Measurements from ENCODE around the gene C1orf21.

C1orf21 gene

DNA sequence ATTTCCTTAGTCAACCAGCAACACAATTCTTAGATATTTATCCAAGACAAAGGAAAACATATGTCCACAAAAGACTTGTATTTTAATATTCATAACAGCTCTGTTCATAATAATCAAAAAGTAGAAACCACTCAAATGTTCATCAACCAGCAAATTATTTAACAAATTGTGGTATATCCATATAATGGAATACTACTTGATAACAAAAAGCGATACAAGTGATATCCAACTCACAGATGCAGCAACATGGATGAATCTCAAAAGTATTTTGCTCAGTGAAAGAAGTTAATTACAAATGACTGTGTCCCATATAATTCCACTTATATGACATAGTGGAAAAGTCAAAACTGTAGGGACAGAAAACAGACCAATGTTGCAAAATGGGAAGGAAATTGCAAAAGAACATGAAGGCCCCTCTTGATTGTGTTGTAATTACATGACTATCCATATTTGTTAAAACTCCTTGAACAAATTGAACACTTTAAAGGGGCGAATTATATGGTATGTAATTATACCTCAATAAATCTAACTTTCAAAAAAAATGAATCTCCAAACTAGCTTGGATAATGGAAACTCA, 250.9 kb downstream of the C1orf21 start:
- DNase-seq, result no peak

- no peak for DNase-seq
Measured at GRCh38 chr1:184639205-184639604, 252.4 kb downstream of the C1orf21 start.

DNA sequence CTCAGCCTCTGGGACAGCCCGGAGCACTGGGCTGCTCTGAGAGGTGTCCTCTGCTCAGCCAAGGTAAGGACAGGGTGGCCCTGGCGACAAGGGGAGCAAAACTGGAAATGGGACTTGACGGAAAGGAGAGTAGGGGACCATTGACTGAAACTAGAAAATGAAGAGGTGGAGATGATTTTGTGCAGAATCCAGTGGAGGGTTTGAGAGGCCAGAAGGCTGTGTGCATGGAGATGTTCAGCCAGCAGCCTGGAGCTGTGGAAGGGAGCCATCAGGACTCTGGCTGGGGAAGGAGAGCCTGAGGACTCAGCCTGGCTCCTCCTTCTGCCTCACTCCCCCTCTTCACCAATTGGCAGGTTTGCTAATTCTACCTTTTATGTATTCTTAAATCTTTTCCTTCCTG, 253.7 kb downstream of the C1orf21 start:
- DNase-seq, result no peak

DNA sequence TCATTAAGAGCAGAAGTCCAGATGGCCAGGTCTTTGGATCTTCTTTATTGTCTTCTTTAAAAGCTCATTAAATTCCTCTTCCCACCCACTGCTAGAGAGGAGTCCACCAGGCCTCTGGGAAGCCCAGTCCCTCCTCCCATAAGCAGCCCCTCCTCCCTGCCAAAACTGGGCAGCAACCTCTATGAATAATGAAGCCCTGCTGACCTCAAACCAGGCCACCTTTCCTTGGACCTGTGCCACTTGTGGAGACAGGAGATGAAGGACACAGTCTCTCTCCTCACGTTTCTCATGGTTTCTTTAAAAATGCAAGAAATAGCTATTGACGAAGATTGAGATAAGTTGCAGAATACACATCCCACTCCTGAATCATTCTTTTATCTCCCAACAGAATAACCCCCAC, 255.1 kb downstream of the C1orf21 start:
- DNase-seq, result no peak

DNA sequence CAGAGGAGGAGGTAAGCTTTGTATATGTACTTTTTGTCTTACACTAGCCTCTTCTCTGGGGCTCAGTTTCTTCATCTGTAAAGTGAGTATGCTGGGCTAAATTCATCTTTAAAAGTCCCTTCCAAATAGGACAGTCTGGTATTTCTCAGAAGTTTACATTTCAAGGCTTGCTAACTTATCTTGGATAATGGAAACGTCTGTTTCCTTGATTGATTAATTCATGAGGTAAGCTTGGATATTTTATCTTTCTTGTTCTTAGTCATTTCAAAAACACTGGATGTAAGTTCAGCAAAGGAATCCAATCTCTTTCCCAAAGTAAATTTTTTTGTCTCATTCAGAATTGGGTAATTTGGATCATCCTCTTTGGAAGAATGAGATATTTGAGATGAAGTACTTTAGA, 256.8 kb downstream of the C1orf21 start:
- DNase-seq, result no peak

- DNase-seq, result no peak
Measured at GRCh38 chr1:184644771-184645170, 257.9 kb downstream of the C1orf21 start.

DNA sequence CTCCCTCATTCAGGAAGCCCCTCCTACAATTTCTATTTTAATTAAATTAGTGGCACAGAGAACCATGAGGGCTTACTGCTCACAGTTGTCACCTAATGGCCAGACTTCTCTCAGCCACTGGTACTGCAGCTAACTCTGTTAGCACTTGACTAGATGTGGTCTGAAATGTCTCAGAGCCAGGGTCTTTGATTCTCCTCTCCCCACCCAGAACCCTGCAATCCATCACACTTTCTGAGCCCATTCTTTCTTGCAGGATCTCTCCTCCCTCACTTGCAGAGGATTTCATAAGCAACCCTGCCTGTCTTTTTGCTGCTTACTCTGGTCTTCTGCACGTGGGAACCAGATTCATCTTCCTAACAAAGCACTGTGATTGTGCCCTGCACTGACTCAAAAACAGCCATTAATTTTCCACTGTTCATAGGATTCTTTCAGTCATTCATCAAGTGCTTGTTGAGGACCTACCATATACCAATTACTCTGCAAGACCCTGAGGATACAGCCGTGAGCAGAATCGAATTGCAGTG, 259.4 kb downstream of the C1orf21 start:
- no peak for DNase-seq

GRCh38 chr1:184646824-184647223, 260.0 kb downstream of the C1orf21 start:
- no peak for DNase-seq

DNA sequence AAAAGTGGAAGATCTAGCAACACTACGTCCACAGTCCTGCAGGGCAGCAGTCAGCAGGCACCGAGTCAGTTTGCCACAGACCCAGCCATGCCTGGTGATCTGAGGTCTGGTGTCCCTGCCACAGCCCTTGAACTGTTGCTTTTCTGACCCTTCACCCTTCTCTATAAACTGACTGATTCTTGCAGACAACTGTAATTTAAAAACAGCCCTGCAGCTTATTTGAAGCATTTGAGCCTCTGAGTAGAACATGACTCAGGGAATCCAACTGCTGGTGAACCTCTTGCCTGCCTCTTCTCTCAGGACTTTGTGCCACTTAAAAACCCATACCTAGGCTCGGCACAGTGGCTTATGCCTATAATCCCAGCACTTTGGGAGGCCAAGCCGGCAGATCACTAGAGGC, 260.6 kb downstream of the C1orf21 start:
- DNase-seq, result no peak

- no peak for DNase-seq
Measured at GRCh38 chr1:184648160-184648855, 261.5 kb downstream of the C1orf21 start.

- DNase-seq, result no peak
Measured at GRCh38 chr1:184648856-184649201, 262.0 kb downstream of the C1orf21 start.

GRCh38 chr1:184649451-184649888, 262.6 kb downstream of the C1orf21 start:
- DNase-seq, result no peak

DNA sequence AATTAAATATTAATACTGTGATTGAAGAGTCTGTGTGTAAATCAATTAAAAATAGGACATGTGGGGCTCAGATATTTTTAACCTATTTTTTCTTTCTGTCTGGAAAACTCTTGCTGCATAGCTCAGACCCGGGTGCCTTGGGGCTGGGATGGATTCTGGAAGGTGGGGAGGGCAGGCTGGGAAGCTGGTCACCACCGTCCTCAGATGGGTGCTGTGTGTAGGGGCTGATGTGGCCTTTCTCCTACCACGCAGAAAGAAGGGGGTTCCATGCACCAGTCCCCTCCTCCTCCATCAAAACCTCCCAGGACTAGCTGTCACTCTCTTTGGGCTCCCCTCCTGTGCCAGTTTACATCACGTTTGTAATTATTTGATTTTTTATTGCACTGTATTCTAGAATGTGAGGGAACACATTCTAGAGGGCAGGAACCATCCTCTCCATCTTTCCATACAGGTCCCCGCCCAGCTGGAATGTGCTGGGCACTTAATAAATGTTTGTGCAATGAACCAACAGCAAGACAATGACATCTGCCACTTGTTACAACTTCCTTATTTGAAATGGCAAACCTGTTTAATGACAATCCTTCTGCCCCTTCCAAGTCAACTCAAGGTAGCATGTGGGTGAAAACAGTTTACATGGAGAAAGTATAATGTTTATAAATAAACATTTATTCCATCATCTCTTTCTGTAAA, 263.5 kb downstream of the C1orf21 start:
- DNase-seq, result no peak

DNA sequence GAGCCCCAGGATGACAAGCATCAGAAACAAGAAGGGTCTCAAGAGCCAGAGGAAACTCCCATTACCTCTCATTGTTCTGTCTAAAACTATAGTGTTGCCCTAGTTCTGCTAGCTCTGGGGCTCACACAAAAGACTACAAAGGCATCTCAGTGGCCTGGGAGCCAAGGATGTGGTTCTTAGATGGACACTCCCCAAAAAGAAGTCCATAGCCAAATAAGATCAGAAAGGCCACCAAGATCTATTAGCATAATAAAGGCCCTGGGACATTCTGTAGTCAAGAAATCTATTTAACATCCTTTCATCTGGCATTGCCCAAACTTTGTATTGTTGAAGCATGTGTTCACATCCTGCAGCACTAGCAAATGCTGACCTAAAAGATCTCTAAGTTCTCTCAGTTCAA, 268.4 kb downstream of the C1orf21 start:
- DNase-seq, result no peak

GRCh38 chr1:184656221-184656620, 269.4 kb downstream of the C1orf21 start:
- DNase-seq, result no peak

GRCh38 chr1:184658055-184658454, 271.2 kb downstream of the C1orf21 start:
- no peak for DNase-seq

DNA sequence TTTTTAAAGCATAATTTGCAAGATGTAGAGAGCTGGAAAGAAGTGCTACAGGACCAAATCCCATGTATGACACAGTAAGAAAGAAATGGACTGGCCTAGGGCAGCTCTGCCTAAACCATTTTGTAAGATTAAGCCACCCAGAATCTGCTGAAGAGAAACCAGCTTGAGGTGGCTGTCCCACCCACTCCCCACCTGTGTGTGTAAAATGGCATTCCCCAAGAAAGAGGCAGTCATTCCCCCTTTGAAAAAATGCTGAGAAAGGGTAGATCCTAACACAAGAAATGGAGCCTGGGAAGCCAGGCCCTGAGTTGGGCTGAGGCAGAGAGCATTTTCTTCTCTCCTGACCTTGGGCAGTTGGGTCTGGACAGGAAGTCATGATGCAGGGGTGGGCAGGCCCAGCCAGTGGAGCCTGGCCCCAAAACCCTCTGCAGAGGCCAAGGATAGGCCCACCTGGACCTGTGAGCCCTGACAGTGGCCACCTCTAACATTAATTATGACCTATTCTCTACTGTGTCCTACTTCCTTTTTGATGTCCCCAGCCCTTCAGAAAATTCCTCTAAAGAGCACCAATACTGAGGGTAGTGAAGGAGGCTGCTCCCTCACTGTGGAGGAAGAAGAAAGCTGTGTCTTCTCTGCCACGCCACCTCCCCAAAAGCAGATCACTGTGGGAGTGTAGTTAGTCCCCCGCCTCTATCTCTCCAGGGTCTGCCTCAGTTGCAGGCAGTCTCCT, 273.8 kb downstream of the C1orf21 start:
- DNase-seq, result no peak

- no peak for DNase-seq
Measured at GRCh38 chr1:184661801-184662200, 275.0 kb downstream of the C1orf21 start.

DNA sequence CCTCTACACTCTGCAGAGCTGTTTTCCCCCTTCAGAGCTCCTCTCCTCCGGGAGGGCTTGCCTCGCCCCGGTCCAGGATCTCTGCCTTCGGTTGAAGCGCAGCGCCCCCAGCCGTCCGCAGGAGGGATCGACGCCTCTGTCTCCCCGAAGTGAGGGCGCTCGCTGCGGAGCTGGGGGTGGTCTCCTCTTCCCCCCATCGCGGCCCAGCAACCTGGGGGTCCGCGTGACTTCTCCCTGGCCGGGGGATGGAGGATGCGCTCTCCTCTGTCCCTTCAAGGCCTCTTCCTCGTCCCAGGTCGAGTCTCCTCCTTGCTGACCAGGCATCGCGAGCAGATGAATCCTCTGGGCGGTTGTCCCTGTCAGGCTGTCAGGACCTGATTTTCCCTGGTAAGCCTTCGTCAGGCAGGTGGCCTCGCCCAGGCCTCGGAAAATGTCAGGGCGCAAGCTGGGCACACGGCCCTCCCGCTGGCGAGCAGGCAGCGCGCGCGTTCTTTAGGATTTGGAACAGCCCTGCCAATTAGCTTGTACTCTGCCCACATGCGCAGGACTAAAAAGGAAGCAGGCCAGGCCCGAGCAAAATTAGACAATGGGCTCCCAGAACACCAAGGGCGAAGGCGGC, 277.3 kb downstream of the C1orf21 start:
- DNase-seq, result peak; percentile 34

GRCh38 chr1:184664661-184665060, 277.8 kb downstream of the C1orf21 start:
- no peak for DNase-seq

GRCh38 chr1:184665360-184665759, 278.5 kb downstream of the C1orf21 start:
- no peak for DNase-seq

DNA sequence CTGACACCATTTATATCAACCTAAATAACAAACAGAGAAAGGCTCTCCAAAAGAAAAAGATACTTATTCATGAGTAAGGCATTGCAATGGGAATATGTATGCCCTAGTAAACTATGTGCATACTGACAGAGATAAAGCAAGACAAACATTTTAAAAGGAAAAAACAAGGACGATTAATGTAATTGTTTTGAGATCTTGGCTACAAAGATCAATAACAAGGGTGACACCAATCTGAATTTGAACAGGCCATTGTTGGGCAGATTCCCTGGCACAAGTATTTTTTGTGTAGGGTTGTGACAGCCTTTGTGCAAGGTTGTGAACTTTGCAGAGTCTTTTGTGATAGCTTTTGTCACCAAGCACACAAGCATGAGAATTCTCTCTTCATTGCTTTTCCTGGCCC, 282.6 kb downstream of the C1orf21 start:
- DNase-seq, result no peak

All from NCI-H446 treated with DMSO at 0.1 percent for 48 hours (cell line).